Motor neuron (in vitro differentiated cells): ENCODE measurements around the gene MMP3. TPM values are rescaled to one million over a fixed set of nuclear protein-coding genes. Genes with fewer than 3 reads are reported as not detected.
"Not testable (repeated sequence)": the region's sequence is repeated elsewhere in the genome, so short reads cannot be mapped to it uniquely, and the experiment has no call there.

Source experiments
- ATAC-seq, 8 experiments: fragments of 200-7000 bp; cut with Tn5 transposase; replicated peaks in 6 of 8; 2 replicates each; pipeline ENCODE4 v1.8.0; 2021; ENCODE audit warnings: mild to moderate bottlenecking in 8 of 8, moderate library complexity in 8 of 8
- H3K27ac ChIP-seq, 2 donors: fragments of 250-450 bp; sonication (Bioruptor Pico); 2 replicates each; pipeline ENCODE4 v1.9.0; 2021; ENCODE audit warnings: antibody characterized with exemption in 2 of 2, mild to moderate bottlenecking in 2 of 2, moderate library complexity in 1 of 2
- H3K4me1 ChIP-seq, 2 donors: fragments of 250-450 bp; sonication (Bioruptor Pico); replicated peaks in 1 of 2; 2 replicates each; pipeline ENCODE4 v1.6.1; 2021; ENCODE audit warnings: antibody characterized with exemption in 2 of 2, mild to moderate bottlenecking in 2 of 2, moderate library complexity in 1 of 2
- H3K4me3 ChIP-seq, 5 donors: fragments of 250-450 bp; sonication (Bioruptor Pico); 2 replicates each; pipeline ENCODE4 v1.9.0; 2021; ENCODE audit warnings: antibody characterized with exemption in 5 of 5, mild to moderate bottlenecking in 5 of 5, moderate library complexity in 4 of 5
- WGBS, 10 experiments: fragments of 450-650 bp; shearing (Covaris generic); methylation state at CpG; one replicate each; pipeline ENCODE4 v1.0.0; 2022; 5-methylcytosine and 5-hydroxymethylcytosine counted together
- in situ Hi-C, 9 experiments: fragments of 400-800 bp; cut with MboI; loops; one replicate each; pipeline ENCODE4 v1.15.0; 2021; ENCODE audit warnings: low sequenced_read_pairs in 9 of 9, low pct_unique_long_range_greater_than_20kb in 2 of 9; ENCODE audit not compliant: unreplicated experiment in 9 of 9
- total RNA-seq, 8 experiments: library from RNA; unstranded; fragments of 300-600 nt; gene quantifications; 2 replicates each; pipeline versions ENCODE4 v1.2.3 to v1.2.4, GENCODE V29; 2022

MMP3 gene
- 1 to 10 TPM in 2 of 8 experiments, under 1 TPM in 1, not detected in 5; 0.36 to 5.8 (median 2.6) TPM for total RNA-seq

- H3K27ac ChIP-seq, result no peak within 1 kb of the TSS
- 0 to 94% (median 57%) methylated on average over 1 to 3 of the region's 4 CpGs; no CpG with 5 or more reads in 2 of the 10 experiments for WGBS, 10 experiments
- ATAC-seq, result no peak
- in situ Hi-C loops, result loop anchor here in 1 of 9 experiments (25.0 kb wide), 1 partner anchor 194 kb away; no protein-coding TSS in a partner anchor
- no peak within 1 kb of the TSS for H3K4me3 ChIP-seq
- no peaks in the 10 kb centered on the region for H3K4me1 ChIP-seq
Observed at GRCh38 chr11:102843489-102843888, at the start of gene MMP3. Gene MMP3 (minus strand): TSS chr11:102843609. CDS start chr11:102843546, 63 bp downstream.

- H3K27ac ChIP-seq, result no peak overlapping the region
- WGBS, 10 experiments, result 60 to 100% (median 100%) methylated on average over 1 of the region's 1 CpG; no CpG with 5 or more reads in 5 of the 10 experiments
- no peaks in the 10 kb centered on the region for H3K4me1 ChIP-seq
- in situ Hi-C loops, result no loop called here
- no peak overlapping the region for H3K4me3 ChIP-seq
- ATAC-seq, result no peak
Observed at GRCh38 chr11:102891736-102892135, 48.3 kb upstream of the MMP3 start.

GRCh38 chr11:102886999-102887398 lies 43.6 kb upstream of the MMP3 start:
- H3K4me3 ChIP-seq, result no peak overlapping the region
- H3K4me1 ChIP-seq, result no peaks in the 10 kb centered on the region
- WGBS, 10 experiments, result 29 to 96% (median 89%) methylated on average over 2 to 6 of the region's 6 CpGs; no CpG with 5 or more reads in 1 of the 10 experiments
- in situ Hi-C loops, result no loop called here
- no peak for ATAC-seq
- H3K27ac ChIP-seq, result no peak overlapping the region

DNA sequence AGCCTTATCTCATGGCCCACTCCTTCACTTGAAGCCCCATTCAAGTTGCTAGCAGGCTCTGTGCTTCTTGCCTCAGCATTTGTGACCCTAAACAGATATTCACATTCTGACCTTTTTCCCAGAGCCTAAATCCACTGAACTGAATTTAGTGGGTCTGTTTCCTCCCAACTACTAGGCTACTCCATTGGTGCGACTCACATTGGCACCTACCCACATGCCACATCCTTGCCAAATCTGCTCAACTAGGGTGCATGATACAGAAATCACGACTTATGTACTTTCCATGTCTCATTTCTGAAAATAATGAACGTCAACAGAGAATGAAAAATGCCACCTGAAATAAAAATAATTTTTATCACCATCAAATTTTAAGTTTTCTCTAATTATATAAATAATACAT lies 39.7 kb upstream of the MMP3 start:
- no peaks in the 10 kb centered on the region for H3K4me1 ChIP-seq
- WGBS, 10 experiments, result 40 to 100% (median 65%) methylated on average over 1 to 3 of the region's 3 CpGs
- no peak overlapping the region for H3K4me3 ChIP-seq
- in situ Hi-C loops, result no loop called here
- H3K27ac ChIP-seq, result no peak overlapping the region
- ATAC-seq, result no peak

- Histone ChIP-seq H3K27ac (no peak overlapping the region), H3K4me1 (no peaks in the 10 kb centered on the region), H3K4me3 (no peak overlapping the region)
- peak in 2 of 8 experiments; percentile 98 for ATAC-seq
- in situ Hi-C loops, result no loop called here
- WGBS, 10 experiments, result 50 to 100% (median 67%) methylated on average over 2 to 4 of the region's 4 CpGs
Observed at GRCh38 chr11:102882389-102883024, 39.1 kb upstream of the MMP3 start.

DNA sequence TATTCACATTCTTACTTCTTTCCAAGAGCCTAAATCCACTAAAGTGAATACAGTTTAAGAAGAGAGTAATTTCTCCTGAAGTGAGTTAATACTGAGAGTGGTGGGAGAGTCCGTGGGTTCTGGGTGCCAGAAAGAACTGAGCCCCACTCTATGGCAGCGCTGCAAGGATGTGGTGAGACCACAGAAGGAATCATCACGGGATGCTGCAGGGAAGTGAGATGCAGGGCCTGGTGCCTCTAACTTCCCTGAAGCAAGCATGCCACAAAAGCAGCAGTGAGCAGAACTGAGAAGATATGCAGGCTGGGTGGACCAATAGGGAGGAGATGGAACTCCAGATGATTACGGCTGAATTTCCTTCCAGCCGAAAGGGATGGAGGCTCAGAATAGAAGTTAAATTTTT lies 36.4 kb upstream of the MMP3 start:
- 61 to 100% (median 90%) methylated on average over 1 to 5 of the region's 5 CpGs; no CpG with 5 or more reads in 2 of the 10 experiments for WGBS, 10 experiments
- Histone ChIP-seq H3K4me1 (no peaks in the 10 kb centered on the region), H3K4me3 (no peak overlapping the region), H3K27ac (no peak overlapping the region)
- in situ Hi-C loops, result no loop called here
- ATAC-seq, result no peak

GRCh38 chr11:102878595-102878994 lies 35.2 kb upstream of the MMP3 start:
- H3K27ac ChIP-seq, result no peak overlapping the region
- no peak for ATAC-seq
- 86 to 100% (median 100%) methylated on average over 1 to 2 of the region's 2 CpGs; no CpG with 5 or more reads in 4 of the 10 experiments for WGBS, 10 experiments
- H3K4me1 ChIP-seq, result no peaks in the 10 kb centered on the region
- in situ Hi-C loops, result no loop called here
- H3K4me3 ChIP-seq, result no peak overlapping the region

DNA sequence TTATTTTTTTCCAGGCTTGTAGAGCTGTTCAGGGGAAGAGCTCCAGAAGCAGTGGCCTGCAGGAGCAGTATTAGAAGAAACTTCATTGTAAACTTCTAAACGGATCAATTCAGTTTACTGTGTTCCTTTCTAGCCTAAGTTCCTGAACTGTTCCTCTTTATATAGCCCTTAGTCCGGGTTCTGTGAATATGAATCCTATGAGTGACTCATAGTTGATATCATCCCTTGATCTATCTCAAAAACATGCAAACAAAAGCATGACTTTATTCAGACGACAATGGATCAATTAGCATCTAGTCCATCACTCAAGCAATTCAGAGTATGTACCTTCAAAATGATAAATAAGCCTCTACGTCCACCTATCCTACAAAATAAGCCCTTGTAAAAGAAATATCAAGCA lies 31.4 kb upstream of the MMP3 start, which contains the start of gene MMP12:
MMP12 (minus strand) TSS at position 131 of the 400 bp plus-strand sequence; CDS start at position 86, 45 bp downstream.
- no peak within 1 kb of the TSS for H3K27ac ChIP-seq
- no peak within 1 kb of the TSS for H3K4me3 ChIP-seq
- peak in 4 of 8 experiments; percentile 14 to 78 (median 58) for ATAC-seq
- in situ Hi-C loops, result no loop called here
- 21 to 90% (median 62%) methylated on average over 2 to 4 of the region's 4 CpGs for WGBS, 10 experiments
- H3K4me1 ChIP-seq, result no peaks in the 10 kb centered on the region

- in situ Hi-C loops, H3K4me3 ChIP-seq, ATAC-seq, H3K27ac ChIP-seq, H3K4me1 ChIP-seq: not testable (repeated sequence)
- WGBS, 10 experiments, result 59 to 95% (median 84%) methylated on average over 2 to 8 of the region's 8 CpGs; no CpG with 5 or more reads in 1 of the 10 experiments
Observed at GRCh38 chr11:102869354-102869964, 26.1 kb upstream of the MMP3 start.

DNA sequence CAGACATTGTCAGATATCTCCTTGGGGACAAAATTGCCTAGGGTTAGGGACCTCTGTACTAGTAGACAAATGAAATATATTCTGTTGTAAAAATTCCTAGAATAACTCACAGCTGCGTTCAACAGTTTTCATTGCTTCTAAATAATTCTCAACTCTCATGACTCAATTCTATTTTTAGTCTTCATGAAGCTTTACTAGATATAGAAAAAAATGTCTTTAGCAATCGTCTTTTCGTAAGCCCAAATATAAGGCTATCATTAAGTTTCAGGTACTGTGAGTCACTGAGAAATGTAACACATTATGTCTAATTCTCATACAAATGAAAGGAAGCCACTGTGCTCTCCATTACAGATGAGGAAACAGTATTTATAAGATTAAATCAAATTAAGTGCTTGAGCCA lies 24.9 kb upstream of the MMP3 start:
- H3K4me3 ChIP-seq, result no peak overlapping the region
- in situ Hi-C loops, result no loop called here
- no peak overlapping the region for H3K27ac ChIP-seq
- H3K4me1 ChIP-seq, result no peaks in the 10 kb centered on the region
- ATAC-seq, result no peak
- WGBS, 10 experiments, result 5 to 100% (median 86%) methylated on average over 1 to 3 of the region's 3 CpGs

DNA sequence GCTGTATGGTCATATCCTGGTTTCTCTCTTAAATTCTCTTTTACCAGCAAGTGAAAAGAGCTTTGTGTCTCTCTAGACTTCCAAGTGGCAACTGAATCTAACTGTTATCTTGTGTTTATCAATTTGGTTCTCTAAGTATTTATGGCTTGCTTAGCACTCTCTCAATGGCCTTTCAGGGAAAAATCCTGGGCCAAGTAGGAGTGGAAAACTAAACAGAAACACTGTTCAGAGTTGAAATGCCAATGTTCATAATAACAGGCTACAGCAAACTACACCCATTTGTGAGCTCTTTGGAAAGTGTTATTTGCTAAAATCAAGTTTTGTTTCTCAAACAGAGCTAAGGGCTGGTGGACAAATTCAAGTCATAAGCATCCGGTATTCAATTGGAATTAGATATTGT lies 21.3 kb upstream of the MMP3 start:
- in situ Hi-C loops, result no loop called here
- no peaks in the 10 kb centered on the region for H3K4me1 ChIP-seq
- no peak for ATAC-seq
- WGBS, 10 experiments, result 14 to 100% (median 100%) methylated on average over 1 of the region's 1 CpG; no CpG with 5 or more reads in 1 of the 10 experiments
- no peak overlapping the region for H3K27ac ChIP-seq
- H3K4me3 ChIP-seq, result no peak overlapping the region

- no peaks in the 10 kb centered on the region for H3K4me1 ChIP-seq
- 86 to 100% (median 90%) methylated on average over 1 to 2 of the region's 2 CpGs; no CpG with 5 or more reads in 1 of the 10 experiments for WGBS, 10 experiments
- in situ Hi-C loops, result no loop called here
- no peak overlapping the region for H3K4me3 ChIP-seq
- no peak overlapping the region for H3K27ac ChIP-seq
- ATAC-seq, result no peak
Observed at GRCh38 chr11:102853956-102854355, 10.5 kb upstream of the MMP3 start.

- Histone ChIP-seq H3K27ac (no peak overlapping the region), H3K4me3 (no peak overlapping the region), H3K4me1 (no peaks in the 10 kb centered on the region)
- no peak for ATAC-seq
- in situ Hi-C loops, result no loop called here
- 22 to 90% (median 80%) methylated on average over 2 to 3 of the region's 3 CpGs; no CpG with 5 or more reads in 1 of the 10 experiments for WGBS, 10 experiments
Observed at GRCh38 chr11:102853055-102853454, 9.6 kb upstream of the MMP3 start.
